SKM-1 (cell line): ENCODE data around the gene PSMA1.
"Not testable (repeated sequence)": the region's sequence is repeated elsewhere in the genome, so short reads cannot be mapped to it uniquely, and the experiment has no call there.

ENCODE experiments used
- DNase-seq: peaks from one replicate; lab custom pipeline; 2025; ENCODE audit not compliant: unreplicated experiment; lab: John Stamatoyannopoulos, UW

PSMA1 gene

GRCh38 chr11:14535166-14535565 lies 15.0 kb upstream of the PSMA1 start:
- DNase-seq = not testable (repeated sequence)

- no peak for DNase-seq
Measured at GRCh38 chr11:14529951-14530350, 9.8 kb upstream of the PSMA1 start.

- DNase-seq = no peak
Measured at GRCh38 chr11:14529321-14529720, 9.1 kb upstream of the PSMA1 start.

GRCh38 chr11:14522801-14523200 lies 2.6 kb upstream of the PSMA1 start:
- no peak for DNase-seq

GRCh38 chr11:14522245-14522644 lies 2.1 kb upstream of the PSMA1 start:
- no peak for DNase-seq

- no peak for DNase-seq
Measured at GRCh38 chr11:14520747-14521151, 563 bp upstream of the PSMA1 start.

- DNase-seq = no peak
Measured at GRCh38 chr11:14519597-14519916, 629 bp downstream of the PSMA1 start.

- no peak for DNase-seq
Measured at GRCh38 chr11:14518820-14519219, 1.4 kb downstream of the PSMA1 start.

- no peak for DNase-seq
Measured at GRCh38 chr11:14513800-14514199, 6.4 kb downstream of the PSMA1 start.

- DNase-seq = no peak
Measured at GRCh38 chr11:14506532-14506931, 13.7 kb downstream of the PSMA1 start.

GRCh38 chr11:14503023-14503422 lies 17.2 kb downstream of the PSMA1 start:
- DNase-seq = no peak

GRCh38 chr11:14502039-14502438 lies 18.1 kb downstream of the PSMA1 start:
- DNase-seq = no peak

GRCh38 chr11:14500181-14500651 lies 20.0 kb downstream of the PSMA1 start:
- DNase-seq = no peak

- peak; percentile 85 for DNase-seq
Measured at GRCh38 chr11:14499560-14500180, 20.5 kb downstream of the PSMA1 start, which contains the start of gene COPB1. TSS of gene COPB1 (minus strand) at chr11:14499811. CDS start at chr11:14498928, 883 bp downstream.

- no peak for DNase-seq
Measured at GRCh38 chr11:14499178-14499559, 21.0 kb downstream of the PSMA1 start.

GRCh38 chr11:14480716-14481115 lies 39.5 kb downstream of the PSMA1 start:
- no peak for DNase-seq

GRCh38 chr11:14471127-14471526 lies 49.1 kb downstream of the PSMA1 start:
- no peak for DNase-seq

GRCh38 chr11:14463623-14464022 lies 56.6 kb downstream of the PSMA1 start:
- DNase-seq = no peak

- no peak for DNase-seq
Measured at GRCh38 chr11:14460147-14460546, 60.0 kb downstream of the PSMA1 start.

GRCh38 chr11:14458377-14458776 lies 61.8 kb downstream of the PSMA1 start:
- DNase-seq = no peak

GRCh38 chr11:14455648-14456430 lies 64.3 kb downstream of the PSMA1 start:
- no peak for DNase-seq
